ENCODE data around the gene C4orf50. TPM values are rescaled to one million over a fixed set of nuclear protein-coding genes. Genes with fewer than 3 reads are reported as not detected.

Gene C4orf50
- total RNA-seq, 1 experiment from 2014 or later = not detected

GRCh38 chr4:5892323-5893003 is 125.8 kb downstream of the C4orf50 start:
- no peaks in the 10 kb centered on the region for H3F3A ChIP-seq (ENCODE audit: insufficient read depth, low read depth)
- no peak overlapping the region for H3K27ac ChIP-seq
- no peaks in the 10 kb centered on the region for H3K36me3 ChIP-seq (ENCODE audit: low read depth)
- CTCF ChIA-PET = no interaction called here
- no peaks in the 10 kb centered on the region for H3K9me2 ChIP-seq (ENCODE audit: insufficient read depth)
- TF ChIP-seq EZH2 (IDR thresholded peaks at IDR 0.05; ENCODE audit: low read depth) (no peak), CTCF (conservative IDR thresholded peaks at IDR 0.05) (no peak)
- no peaks in the 10 kb centered on the region for H3K4me1 ChIP-seq (replicated peaks; ENCODE audit: insufficient read depth)
- peaks cover 21% of the 10 kb centered on the region for H3K27me3 ChIP-seq (ENCODE audit: insufficient read depth, low read depth)
- no peak overlapping the region for H2AFZ ChIP-seq
- no peaks in the 10 kb centered on the region for H4K20me1 ChIP-seq (ENCODE audit: insufficient read depth)
- no peaks in the 10 kb centered on the region for H3K79me2 ChIP-seq (ENCODE audit: low read depth)
- intact Hi-C loops (cut with micrococcal nuclease; ENCODE audit: unreplicated experiment) = no loop called here
- no peak overlapping the region for H3K4me3 ChIP-seq
- H3K9me3 ChIP-seq (ENCODE audit: insufficient read depth, low read depth) = no peaks in the 10 kb centered on the region
- H3K4me2 ChIP-seq = no peak overlapping the region
- POLR2A ChIA-PET (ENCODE audit: unreplicated experiment) = no interaction called here
- no TSS peak for BruUV-seq (replicated peaks)
- DNase-seq = no peak

GRCh38 chr4:5891563-5892322 is 126.5 kb downstream of the C4orf50 start:
- intact Hi-C loops (cut with micrococcal nuclease; ENCODE audit: unreplicated experiment) = no loop called here
- TF ChIP-seq CTCF (conservative IDR thresholded peaks at IDR 0.05) (no peak), EZH2 (IDR thresholded peaks at IDR 0.05; ENCODE audit: low read depth) (no peak)
- ChIA-PET POLR2A (ENCODE audit: unreplicated experiment) (no interaction called here), CTCF (no interaction called here)
- Histone ChIP-seq H3K79me2 (ENCODE audit: low read depth) (no peaks in the 10 kb centered on the region), H3K4me2 (no peak overlapping the region), H3K4me1 (replicated peaks; ENCODE audit: insufficient read depth) (no peaks in the 10 kb centered on the region), H3K4me3 (no peak overlapping the region), H3K36me3 (ENCODE audit: low read depth) (no peaks in the 10 kb centered on the region), H3F3A (ENCODE audit: insufficient read depth, low read depth) (no peaks in the 10 kb centered on the region), H4K20me1 (ENCODE audit: insufficient read depth) (no peaks in the 10 kb centered on the region), H3K27ac (no peak overlapping the region), H2AFZ (no peak overlapping the region), H3K9me3 (ENCODE audit: insufficient read depth, low read depth) (no peaks in the 10 kb centered on the region), H3K9me2 (ENCODE audit: insufficient read depth) (no peaks in the 10 kb centered on the region), H3K27me3 (ENCODE audit: insufficient read depth, low read depth) (peaks cover 14% of the 10 kb centered on the region)
- no peak for DNase-seq
- no TSS peak for BruUV-seq (replicated peaks)

- H3K27me3 ChIP-seq (ENCODE audit: insufficient read depth, low read depth) = peaks cover 3% of the 10 kb centered on the region; the same call in 1 of the 2 replicates
These were observed 128.0 kb downstream of the C4orf50 start for GRCh38 chr4:5890063-5890727.

More at GRCh38 chr4:5890063-5890727, 128.0 kb downstream of the C4orf50 start:
- Histone ChIP-seq H3K4me3 (no peak overlapping the region), H3K4me2 (no peak overlapping the region), H3K36me3 (ENCODE audit: low read depth) (no peaks in the 10 kb centered on the region), H3F3A (ENCODE audit: insufficient read depth, low read depth) (no peaks in the 10 kb centered on the region), H3K9me2 (ENCODE audit: insufficient read depth) (no peaks in the 10 kb centered on the region), H3K27ac (no peak overlapping the region), H2AFZ (no peak overlapping the region), H4K20me1 (ENCODE audit: insufficient read depth) (no peaks in the 10 kb centered on the region), H3K4me1 (replicated peaks; ENCODE audit: insufficient read depth) (no peaks in the 10 kb centered on the region), H3K9me3 (ENCODE audit: insufficient read depth, low read depth) (no peaks in the 10 kb centered on the region), H3K79me2 (ENCODE audit: low read depth) (no peaks in the 10 kb centered on the region)
- no peak for DNase-seq
- intact Hi-C loops (cut with micrococcal nuclease; ENCODE audit: unreplicated experiment) = no loop called here
- POLR2A ChIA-PET (ENCODE audit: unreplicated experiment) = no interaction called here
- TF ChIP-seq CTCF (conservative IDR thresholded peaks at IDR 0.05) (no peak), EZH2 (IDR thresholded peaks at IDR 0.05; ENCODE audit: low read depth) (no peak)
- BruUV-seq (replicated peaks) = no TSS peak
- CTCF ChIA-PET = no interaction called here

All from PC-9 (cell line).